Ecto neural progenitor cell (in vitro differentiated cells): Measurements from ENCODE around the gene KIR3DL2.
"Not testable (repeated sequence)": the region's sequence is repeated elsewhere in the genome, so short reads cannot be mapped to it uniquely, and the experiment has no call there.

Source experiments
- DNase-seq: peaks from one replicate; pipeline ENCODE4 v3.0.0-alpha.2; 2018; ENCODE audit warnings: low spot score

Gene KIR3DL2

GRCh38 chr19:54850061-54850640, at the start of gene KIR3DL2:
Gene KIR3DL2 (plus strand): TSS chr19:54850443. CDS start chr19:54850476, 33 bp downstream.
- DNase-seq: not testable (repeated sequence)

- DNase-seq: no peak
Measured at GRCh38 chr19:54803410-54803809, 46.8 kb upstream of the KIR3DL2 start, which contains the start of gene KIR2DL4. Gene KIR2DL4 (plus strand): TSS chr19:54803610. CDS start chr19:54803652, 42 bp downstream.

- no peak for DNase-seq
Measured at GRCh38 chr19:54804101-54804500, 46.1 kb upstream of the KIR3DL2 start.

- DNase-seq: no peak
Measured at GRCh38 chr19:54804571-54804970, 45.7 kb upstream of the KIR3DL2 start.

GRCh38 chr19:54805665-54806515, 44.4 kb upstream of the KIR3DL2 start:
- no peak for DNase-seq

GRCh38 chr19:54806516-54806838, 43.8 kb upstream of the KIR3DL2 start:
- no peak for DNase-seq

GRCh38 chr19:54814571-54814970, 35.7 kb upstream of the KIR3DL2 start:
- not testable (repeated sequence) for DNase-seq

- not testable (repeated sequence) for DNase-seq
Measured at GRCh38 chr19:54816251-54816650, 34.0 kb upstream of the KIR3DL2 start, which contains the start of gene KIR3DL1. Gene KIR3DL1 (plus strand): TSS chr19:54816468.

- no peak for DNase-seq
Measured at GRCh38 chr19:54817670-54818536, 32.3 kb upstream of the KIR3DL2 start.

- not testable (repeated sequence) for DNase-seq
Measured at GRCh38 chr19:54824416-54824815, 25.8 kb upstream of the KIR3DL2 start.

GRCh38 chr19:54825326-54825725, 24.9 kb upstream of the KIR3DL2 start:
- DNase-seq: not testable (repeated sequence)

- not testable (repeated sequence) for DNase-seq
Measured at GRCh38 chr19:54828064-54828463, 22.2 kb upstream of the KIR3DL2 start.

GRCh38 chr19:54832496-54832895, 17.7 kb upstream of the KIR3DL2 start, which contains the start of gene KIR2DS4:
Gene KIR2DS4 (plus strand): TSS chr19:54832676.
- not testable (repeated sequence) for DNase-seq

- DNase-seq: not testable (repeated sequence)
Measured at GRCh38 chr19:54835126-54835525, 15.1 kb upstream of the KIR3DL2 start.

- not testable (repeated sequence) for DNase-seq
Measured at GRCh38 chr19:54837522-54837921, 12.7 kb upstream of the KIR3DL2 start.

GRCh38 chr19:54843171-54843570, 7.1 kb upstream of the KIR3DL2 start:
- DNase-seq: not testable (repeated sequence)

- no peak for DNase-seq
Measured at GRCh38 chr19:54850930-54851329, 687 bp downstream of the KIR3DL2 start.

GRCh38 chr19:54851353-54851752, 1.1 kb downstream of the KIR3DL2 start:
- no peak for DNase-seq

GRCh38 chr19:54855241-54855640, 5.0 kb downstream of the KIR3DL2 start:
- not testable (repeated sequence) for DNase-seq

GRCh38 chr19:54858476-54858875, 8.2 kb downstream of the KIR3DL2 start:
- not testable (repeated sequence) for DNase-seq

- not testable (repeated sequence) for DNase-seq
Measured at GRCh38 chr19:54859421-54859820, 9.2 kb downstream of the KIR3DL2 start.

GRCh38 chr19:54863459-54863858, 13.2 kb downstream of the KIR3DL2 start:
- not testable (repeated sequence) for DNase-seq
